KMS-11 (cell line): ENCODE measurements around the gene WNT11.
A peak's percentile ranks its signal among the peaks of the same experiment; 100 is the strongest.

ENCODE experiments used
- H2AFZ ChIP-seq: fragments of 200-600 bp; sonication (generic); 2 replicates; pipeline ENCODE4 v1.6.1; 2016; ENCODE audit warnings: antibody characterized with exemption, mixed run types, low read depth
- H3K27ac ChIP-seq: fragments of 200-600 bp; sonication (generic); 2 replicates; pipeline ENCODE4 v1.6.1; 2016; ENCODE audit warnings: mild to moderate bottlenecking, mixed run types
- H3K27me3 ChIP-seq: fragments of 200-600 bp; sonication (generic); 2 replicates; pipeline ENCODE4 v1.6.1; 2017; ENCODE audit warnings: mild to moderate bottlenecking, low read depth, mixed run types, moderate library complexity; ENCODE audit not compliant: insufficient read depth
- H3K36me3 ChIP-seq: fragments of 200-600 bp; sonication (generic); 2 replicates; pipeline ENCODE4 v1.6.1; 2017; ENCODE audit warnings: mild to moderate bottlenecking, mixed run types; ENCODE audit not compliant: insufficient read depth
- H3K4me1 ChIP-seq: fragments of 200-600 bp; sonication (generic); 2 replicates; pipeline ENCODE4 v1.6.1; 2016; ENCODE audit warnings: mild to moderate bottlenecking, low read depth, mixed run types; ENCODE audit not compliant: poor library complexity, severe bottlenecking
- H3K4me2 ChIP-seq: fragments of 200-600 bp; sonication (generic); 2 replicates; pipeline ENCODE4 v1.7.0; 2016; ENCODE audit warnings: mild to moderate bottlenecking, mixed run types
- H3K4me3 ChIP-seq: fragments of 200-600 bp; sonication (generic); IDR thresholded peaks from 2 replicates; pipeline ENCODE4 v1.6.1; 2017; ENCODE audit warnings: low read depth, low read length, mixed read lengths; ENCODE audit not compliant: insufficient read depth
- H3K79me2 ChIP-seq: fragments of 200-600 bp; sonication (generic); 2 replicates; pipeline ENCODE4 v1.6.1; 2016; ENCODE audit warnings: low read depth, mixed run types; ENCODE audit not compliant: insufficient read depth
- H3K9ac ChIP-seq: fragments of 200-600 bp; sonication (generic); 2 replicates; pipeline ENCODE4 v1.6.1; 2016; ENCODE audit warnings: mild to moderate bottlenecking, mixed run types
- H4K20me1 ChIP-seq: fragments of 200-600 bp; sonication (generic); 2 replicates; pipeline ENCODE4 v1.6.1; 2016; ENCODE audit warnings: mild to moderate bottlenecking, mixed run types; ENCODE audit not compliant: insufficient read depth
- CTCF ChIP-seq: fragments of 200-600 bp; sonication (generic); conservative IDR thresholded peaks from 2 replicates; pipeline ENCODE4 v1.6.1; 2017; ENCODE audit warnings: low read depth, mild to moderate bottlenecking, antibody characterized with exemption, low read length, moderate library complexity, mixed read lengths

WNT11 gene

GRCh38 chr11:76237914-76238313, 31.6 kb upstream of the WNT11 start:
- H3K27me3 ChIP-seq: no peaks in the 10 kb centered on the region
- H3K4me3 ChIP-seq: no peak overlapping the region
- H3K9ac ChIP-seq: no peak overlapping the region
- peaks cover 26% of the 10 kb centered on the region for H3K4me1 ChIP-seq
- peak; percentile 33; the same call in 1 of the 2 replicates for TF ChIP-seq CTCF
- H3K79me2 ChIP-seq: no peaks in the 10 kb centered on the region
- H4K20me1 ChIP-seq: no peaks in the 10 kb centered on the region
- H3K36me3 ChIP-seq: no peaks in the 10 kb centered on the region
- no peak overlapping the region for H3K27ac ChIP-seq
- no peak overlapping the region; the same call in 1 of the 2 replicates for H3K4me2 ChIP-seq
- H2AFZ ChIP-seq: no peak overlapping the region

GRCh38 chr11:76237000-76237649, 30.8 kb upstream of the WNT11 start:
- Histone ChIP-seq H2AFZ (peak overlapping the region; percentile 92; the same call in 1 of the 2 replicates), H3K36me3 (no peaks in the 10 kb centered on the region), H3K27ac (no peak overlapping the region), H4K20me1 (no peaks in the 10 kb centered on the region), H3K4me2 (peak overlapping the region; percentile 74; the same call in 1 of the 2 replicates), H3K9ac (no peak overlapping the region), H3K27me3 (no peaks in the 10 kb centered on the region), H3K4me1 (peaks cover 33% of the 10 kb centered on the region), H3K79me2 (no peaks in the 10 kb centered on the region), H3K4me3 (no peak overlapping the region)
- TF ChIP-seq CTCF: no peak

- TF ChIP-seq CTCF: no peak
- no peak overlapping the region for H3K27ac ChIP-seq
- no peaks in the 10 kb centered on the region for H3K36me3 ChIP-seq
- no peaks in the 10 kb centered on the region for H4K20me1 ChIP-seq
- peak overlapping the region; percentile 4; the same call in 1 of the 2 replicates for H3K9ac ChIP-seq
- H3K27me3 ChIP-seq: no peaks in the 10 kb centered on the region
- H3K4me2 ChIP-seq: peak overlapping the region; percentile 74
- peaks cover 40% of the 10 kb centered on the region for H3K4me1 ChIP-seq
- H2AFZ ChIP-seq: peak overlapping the region; percentile 92
- no peaks in the 10 kb centered on the region for H3K79me2 ChIP-seq
- H3K4me3 ChIP-seq: peak overlapping the region; percentile 36
Measured at GRCh38 chr11:76236092-76236999, 30.0 kb upstream of the WNT11 start.

GRCh38 chr11:76235233-76236091, 29.2 kb upstream of the WNT11 start:
- H3K27ac ChIP-seq: peak overlapping the region; percentile 77
- no peaks in the 10 kb centered on the region for H3K36me3 ChIP-seq
- peaks cover 49% of the 10 kb centered on the region for H3K4me1 ChIP-seq
- H3K27me3 ChIP-seq: no peaks in the 10 kb centered on the region
- H3K4me2 ChIP-seq: peak overlapping the region; percentile 74
- H3K4me3 ChIP-seq: peak overlapping the region; percentile 49
- peak overlapping the region; percentile 92 for H2AFZ ChIP-seq
- no peaks in the 10 kb centered on the region for H3K79me2 ChIP-seq
- peak overlapping the region; percentile 74 for H3K9ac ChIP-seq
- no peak for TF ChIP-seq CTCF
- H4K20me1 ChIP-seq: no peaks in the 10 kb centered on the region
